MM.1S (cell line): ENCODE measurements around the gene ZNF546.

Experiments
- DNase-seq: peaks from one replicate; pipeline ENCODE4 v3.0.0-alpha.2; 2015
- H2AFZ ChIP-seq: fragments of 300-600 bp; sonication (generic); 2 replicates; pipeline ENCODE4 v1.6.0; 2016; ENCODE audit warnings: antibody characterized with exemption, low read length
- H3F3A ChIP-seq: fragments of 300-600 bp; sonication (generic); 2 replicates; pipeline ENCODE4 v1.6.1; 2016; ENCODE audit warnings: mild to moderate bottlenecking, antibody characterized with exemption, low read length, moderate library complexity, mixed read lengths; ENCODE audit not compliant: insufficient read depth
- H3K27ac ChIP-seq: fragments of 300-600 bp; sonication (generic); 2 replicates; pipeline ENCODE4 v1.5.1; 2016; ENCODE audit warnings: mild to moderate bottlenecking, low read length
- H3K27me3 ChIP-seq: fragments of 300-600 bp; sonication (generic); replicated peaks from 2 replicates; pipeline ENCODE4 v1.6.0; 2016; ENCODE audit warnings: low read length; ENCODE audit not compliant: insufficient read depth
- H3K36me3 ChIP-seq: fragments of 300-600 bp; sonication (generic); replicated peaks from 2 replicates; pipeline ENCODE4 v1.6.1; 2016; ENCODE audit warnings: mild to moderate bottlenecking, low read length, mixed read lengths; ENCODE audit not compliant: insufficient read depth
- H3K4me1 ChIP-seq: fragments of 300-600 bp; sonication (generic); 2 replicates; pipeline ENCODE4 v1.6.1; 2016; ENCODE audit warnings: low read length, mixed read lengths
- H3K4me2 ChIP-seq: fragments of 300-600 bp; sonication (generic); 2 replicates; pipeline ENCODE4 v1.6.0; 2016; ENCODE audit warnings: low read depth, low read length
- H3K4me3 ChIP-seq: fragments of 300-600 bp; sonication (generic); 2 replicates; pipeline ENCODE4 v1.5.1; 2016; ENCODE audit warnings: low read length, mixed read lengths
- H3K79me2 ChIP-seq: fragments of 300-600 bp; sonication (generic); 2 replicates; pipeline ENCODE4 v1.6.1; 2016; ENCODE audit warnings: mixed run types, low read length, mixed read lengths
- H3K9ac ChIP-seq: fragments of 300-600 bp; sonication (generic); 2 replicates; pipeline ENCODE4 v1.6.1; 2016; ENCODE audit warnings: low read length, mixed read lengths
- H3K9me2 ChIP-seq: fragments of 300-600 bp; sonication (generic); replicated peaks from 2 replicates; pipeline ENCODE4 v1.6.1; 2016; ENCODE audit warnings: mild to moderate bottlenecking, low read length, mixed read lengths; ENCODE audit not compliant: insufficient read depth
- H3K9me3 ChIP-seq: fragments of 300-600 bp; sonication (generic); replicated peaks from 2 replicates; pipeline ENCODE4 v1.6.1; 2016; ENCODE audit warnings: mild to moderate bottlenecking, low read length, mixed read lengths; ENCODE audit not compliant: insufficient read depth
- H4K20me1 ChIP-seq: fragments of 300-600 bp; sonication (generic); 2 replicates; pipeline ENCODE4 v1.6.1; 2016; ENCODE audit warnings: mild to moderate bottlenecking, low read length, moderate library complexity, mixed read lengths; ENCODE audit not compliant: insufficient read depth
- CTCF ChIP-seq: fragments of 300-600 bp; sonication (generic); IDR thresholded peaks from 2 replicates; pipeline ENCODE4 v1.5.1; 2016; ENCODE audit warnings: antibody characterized with exemption, low read length, mixed read lengths
- EZH2 ChIP-seq: fragments of 300-600 bp; sonication (generic); optimal IDR thresholded peaks from 2 replicates; pipeline ENCODE3; 2017; ENCODE audit warnings: low read depth, mild to moderate bottlenecking, antibody characterized with exemption, low read length, mixed read lengths
- EZH2phosphoT487 ChIP-seq: fragments of 300-600 bp; sonication (generic); IDR thresholded peaks from 2 replicates; pipeline ENCODE4 v1.6.1; 2018; ENCODE audit warnings: antibody characterized with exemption, low read length

The ZNF546 gene

GRCh38 chr19:39982883-39983282 is 14.0 kb upstream of the ZNF546 start:
- Histone ChIP-seq H3K27ac (no peak overlapping the region), H4K20me1 (no peaks in the 10 kb centered on the region), H3F3A (peaks cover 4% of the 10 kb centered on the region; the same call in 1 of the 2 replicates), H3K9me3 (no peaks in the 10 kb centered on the region), H3K36me3 (peaks cover 15% of the 10 kb centered on the region), H3K27me3 (no peaks in the 10 kb centered on the region), H3K4me1 (no peaks in the 10 kb centered on the region), H3K79me2 (peaks cover 19% of the 10 kb centered on the region; the same call in 1 of the 2 replicates), H2AFZ (no peak overlapping the region), H3K4me3 (no peak overlapping the region), H3K9me2 (no peaks in the 10 kb centered on the region), H3K9ac (no peak overlapping the region), H3K4me2 (no peak overlapping the region)
- DNase-seq: no peak
- TF ChIP-seq CTCF (no peak), EZH2phosphoT487 (no peak), EZH2 (no peak)

- no peaks in the 10 kb centered on the region for H3K4me1 ChIP-seq
- peaks cover 4% of the 10 kb centered on the region; the same call in 1 of the 2 replicates for H3F3A ChIP-seq
- no peak for DNase-seq
- no peak overlapping the region for H2AFZ ChIP-seq
- H3K79me2 ChIP-seq: peaks cover 19% of the 10 kb centered on the region; the same call in 1 of the 2 replicates
- no peaks in the 10 kb centered on the region for H3K27me3 ChIP-seq
- no peaks in the 10 kb centered on the region for H3K9me3 ChIP-seq
- no peak overlapping the region for H3K4me2 ChIP-seq
- H3K27ac ChIP-seq: no peak overlapping the region
- TF ChIP-seq EZH2 (no peak), EZH2phosphoT487 (no peak), CTCF (no peak)
- no peaks in the 10 kb centered on the region for H3K9me2 ChIP-seq
- no peak overlapping the region for H3K4me3 ChIP-seq
- H4K20me1 ChIP-seq: no peaks in the 10 kb centered on the region
- H3K36me3 ChIP-seq: peaks cover 15% of the 10 kb centered on the region
- no peak overlapping the region for H3K9ac ChIP-seq
Measured at GRCh38 chr19:39983695-39984300, 13.1 kb upstream of the ZNF546 start.

GRCh38 chr19:39986643-39987042 is 10.2 kb upstream of the ZNF546 start:
- no peaks in the 10 kb centered on the region for H4K20me1 ChIP-seq
- no peak overlapping the region for H2AFZ ChIP-seq
- no peak for DNase-seq
- H3K27me3 ChIP-seq: no peaks in the 10 kb centered on the region
- peaks cover 22% of the 10 kb centered on the region; the same call in 1 of the 2 replicates for H3K79me2 ChIP-seq
- no peaks in the 10 kb centered on the region for H3K4me1 ChIP-seq
- H3K4me3 ChIP-seq: no peak overlapping the region
- no peak overlapping the region for H3K27ac ChIP-seq
- peaks cover 7% of the 10 kb centered on the region; the same call in 1 of the 2 replicates for H3K36me3 ChIP-seq
- H3K4me2 ChIP-seq: no peak overlapping the region
- TF ChIP-seq EZH2: no peak
- TF ChIP-seq CTCF: no peak
- no peak for TF ChIP-seq EZH2phosphoT487
- H3K9me3 ChIP-seq: no peaks in the 10 kb centered on the region
- H3F3A ChIP-seq: peaks cover 4% of the 10 kb centered on the region; the same call in 1 of the 2 replicates
- no peak overlapping the region for H3K9ac ChIP-seq
- no peaks in the 10 kb centered on the region for H3K9me2 ChIP-seq
